ENCODE measurements around the gene VWA5B2.

DNA sequence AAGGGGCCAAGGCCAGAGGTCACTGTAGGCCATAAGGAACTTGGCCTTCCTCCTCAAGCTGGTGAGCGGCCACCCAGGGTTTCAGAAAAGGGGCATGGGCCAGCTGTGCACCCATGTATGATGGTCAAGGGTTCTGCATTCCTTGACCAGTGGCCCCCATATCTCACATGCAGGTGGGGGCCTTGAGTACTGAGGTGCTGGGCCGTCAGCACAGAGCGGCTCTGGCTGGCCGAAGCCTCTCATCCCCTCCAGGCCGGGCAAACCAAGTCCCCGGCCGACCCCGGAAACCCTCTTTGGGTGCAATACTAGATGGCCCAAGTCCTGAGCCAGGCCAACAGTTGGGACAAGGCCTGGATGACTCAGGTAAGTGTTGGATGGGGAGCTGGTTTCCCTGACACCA lies 9.8 kb downstream of the VWA5B2 start:
- TF ChIP-seq, protein P1, sequence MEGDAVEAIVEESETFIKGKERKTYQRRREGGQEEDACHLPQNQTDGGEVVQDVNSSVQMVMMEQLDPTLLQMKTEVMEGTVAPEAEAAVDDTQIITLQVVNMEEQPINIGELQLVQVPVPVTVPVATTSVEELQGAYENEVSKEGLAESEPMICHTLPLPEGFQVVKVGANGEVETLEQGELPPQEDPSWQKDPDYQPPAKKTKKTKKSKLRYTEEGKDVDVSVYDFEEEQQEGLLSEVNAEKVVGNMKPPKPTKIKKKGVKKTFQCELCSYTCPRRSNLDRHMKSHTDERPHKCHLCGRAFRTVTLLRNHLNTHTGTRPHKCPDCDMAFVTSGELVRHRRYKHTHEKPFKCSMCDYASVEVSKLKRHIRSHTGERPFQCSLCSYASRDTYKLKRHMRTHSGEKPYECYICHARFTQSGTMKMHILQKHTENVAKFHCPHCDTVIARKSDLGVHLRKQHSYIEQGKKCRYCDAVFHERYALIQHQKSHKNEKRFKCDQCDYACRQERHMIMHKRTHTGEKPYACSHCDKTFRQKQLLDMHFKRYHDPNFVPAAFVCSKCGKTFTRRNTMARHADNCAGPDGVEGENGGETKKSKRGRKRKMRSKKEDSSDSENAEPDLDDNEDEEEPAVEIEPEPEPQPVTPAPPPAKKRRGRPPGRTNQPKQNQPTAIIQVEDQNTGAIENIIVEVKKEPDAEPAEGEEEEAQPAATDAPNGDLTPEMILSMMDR (tag by site-specific recombination; IDR thresholded peaks at IDR 0.05) = no peak
- TF ChIP-seq ZNF76 (tag by site-specific recombination; IDR thresholded peaks at IDR 0.05; ENCODE audit: borderline replicate concordance, low read depth) (no peak), ZSCAN16 (tag by site-specific recombination; IDR thresholded peaks at IDR 0.05) (no peak), ZSCAN23 (tag by site-specific recombination; IDR thresholded peaks at IDR 0.05) (no peak), ZNF501 (tag by site-specific recombination; IDR thresholded peaks at IDR 0.05) (no peak), ZNF658 (tag by site-specific recombination; IDR thresholded peaks at IDR 0.05) (no peak), ZFP41 (tag by site-specific recombination; IDR thresholded peaks at IDR 0.05; ENCODE audit: borderline replicate concordance) (no peak)
- TF ChIP-seq, protein P2, sequence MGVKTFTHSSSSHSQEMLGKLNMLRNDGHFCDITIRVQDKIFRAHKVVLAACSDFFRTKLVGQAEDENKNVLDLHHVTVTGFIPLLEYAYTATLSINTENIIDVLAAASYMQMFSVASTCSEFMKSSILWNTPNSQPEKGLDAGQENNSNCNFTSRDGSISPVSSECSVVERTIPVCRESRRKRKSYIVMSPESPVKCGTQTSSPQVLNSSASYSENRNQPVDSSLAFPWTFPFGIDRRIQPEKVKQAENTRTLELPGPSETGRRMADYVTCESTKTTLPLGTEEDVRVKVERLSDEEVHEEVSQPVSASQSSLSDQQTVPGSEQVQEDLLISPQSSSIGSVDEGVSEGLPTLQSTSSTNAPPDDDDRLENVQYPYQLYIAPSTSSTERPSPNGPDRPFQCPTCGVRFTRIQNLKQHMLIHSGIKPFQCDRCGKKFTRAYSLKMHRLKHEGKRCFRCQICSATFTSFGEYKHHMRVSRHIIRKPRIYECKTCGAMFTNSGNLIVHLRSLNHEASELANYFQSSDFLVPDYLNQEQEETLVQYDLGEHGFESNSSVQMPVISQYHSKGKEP (tag by site-specific recombination; IDR thresholded peaks at IDR 0.05) = no peak
- TF ChIP-seq, protein P3, sequence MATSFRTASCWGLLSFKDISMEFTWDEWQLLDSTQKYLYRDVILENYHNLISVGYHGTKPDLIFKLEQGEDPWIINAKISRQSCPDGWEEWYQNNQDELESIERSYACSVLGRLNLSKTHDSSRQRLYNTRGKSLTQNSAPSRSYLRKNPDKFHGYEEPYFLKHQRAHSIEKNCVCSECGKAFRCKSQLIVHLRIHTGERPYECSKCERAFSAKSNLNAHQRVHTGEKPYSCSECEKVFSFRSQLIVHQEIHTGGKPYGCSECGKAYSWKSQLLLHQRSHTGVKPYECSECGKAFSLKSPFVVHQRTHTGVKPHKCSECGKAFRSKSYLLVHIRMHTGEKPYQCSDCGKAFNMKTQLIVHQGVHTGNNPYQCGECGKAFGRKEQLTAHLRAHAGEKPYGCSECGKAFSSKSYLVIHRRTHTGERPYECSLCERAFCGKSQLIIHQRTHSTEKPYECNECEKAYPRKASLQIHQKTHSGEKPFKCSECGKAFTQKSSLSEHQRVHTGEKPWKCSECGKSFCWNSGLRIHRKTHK (tag by site-specific recombination; IDR thresholded peaks at IDR 0.05) = no peak

Measured in HEK293 (cell line).